MCF 10A (cell line): ENCODE measurements around the gene CCDC175. TPM values are rescaled to one million over a fixed set of nuclear protein-coding genes. Genes with fewer than 3 reads are reported as not detected.

Experiments used
- BruUV-seq: library from RNA; stranded (reverse); fragments of 400-500 nt; replicated peaks from 2 replicates; lab custom pipeline; 2021; lab: Mats Ljungman, UMichigan
- CTCF ChIA-PET: fragments of 300-600 bp; sonication (Branson Sonifier 250); formaldehyde crosslinking; extraction: SDS; loops from one replicate; lab custom pipeline; 2021; ENCODE audit warnings: antibody characterized with exemption, inconsistent platforms; lab: Yijun Ruan, JAX
- POLR2A ChIA-PET: fragments of 300-600, 350-650 bp; sonication (Branson Sonifier 250); formaldehyde crosslinking; extraction: SDS; loops from one replicate; lab custom pipeline; 2020; ENCODE audit warnings: antibody characterized with exemption, inconsistent platforms; lab: Yijun Ruan, JAX
- DNase-seq: peaks from one replicate; pipeline ENCODE4 v3.0.0-alpha.2; 2018; ENCODE audit not compliant: unreplicated experiment
- H3K27ac Mint-ChIP-seq: one replicate; pipeline ENCODE4 v1.8.0; 2022; ENCODE audit warnings: mild to moderate bottlenecking, low read depth, mixed read lengths; ENCODE audit not compliant: unreplicated experiment
- H3K27me3 Mint-ChIP-seq: one replicate; pipeline ENCODE4 v1.8.0; 2022; ENCODE audit warnings: mixed read lengths; ENCODE audit not compliant: insufficient read depth, unreplicated experiment
- H3K36me3 Mint-ChIP-seq: one replicate; pipeline ENCODE4 v1.8.0; 2022; ENCODE audit warnings: mild to moderate bottlenecking, moderate library complexity, mixed read lengths; ENCODE audit not compliant: insufficient read depth, unreplicated experiment
- H3K4me1 Mint-ChIP-seq: one replicate; pipeline ENCODE4 v1.8.0; 2022; ENCODE audit warnings: mixed read lengths; ENCODE audit not compliant: insufficient read depth, unreplicated experiment
- H3K4me3 Mint-ChIP-seq: one replicate; pipeline ENCODE4 v1.8.0; 2022; ENCODE audit warnings: mild to moderate bottlenecking, moderate library complexity, mixed read lengths; ENCODE audit not compliant: unreplicated experiment
- H3K9me3 Mint-ChIP-seq: one replicate; pipeline ENCODE4 v1.8.0; 2022; ENCODE audit warnings: mixed read lengths; ENCODE audit not compliant: unreplicated experiment
- intact Hi-C: fragments of 100-400 bp; cut with micrococcal nuclease; formaldehyde crosslinking; loops from 2 replicates; pipeline ENCODE4 v1.14.1; 2022
- total RNA-seq: library from RNA; stranded (reverse); gene quantifications from 2 replicates; pipeline ENCODE4 v1.2.3, GENCODE V29; 2022
- TF ChIP-seq, protein P1 (sequence below): fragments of 200-600 bp; IDR thresholded peaks from one replicate; pipeline ENCODE4 v1.8.0; 2022; ENCODE audit warnings: antibody characterized with exemption, mild to moderate bottlenecking; ENCODE audit not compliant: unreplicated experiment

The CCDC175 gene
- total RNA-seq, 1 experiment from 2014 or later: not detected

DNA sequence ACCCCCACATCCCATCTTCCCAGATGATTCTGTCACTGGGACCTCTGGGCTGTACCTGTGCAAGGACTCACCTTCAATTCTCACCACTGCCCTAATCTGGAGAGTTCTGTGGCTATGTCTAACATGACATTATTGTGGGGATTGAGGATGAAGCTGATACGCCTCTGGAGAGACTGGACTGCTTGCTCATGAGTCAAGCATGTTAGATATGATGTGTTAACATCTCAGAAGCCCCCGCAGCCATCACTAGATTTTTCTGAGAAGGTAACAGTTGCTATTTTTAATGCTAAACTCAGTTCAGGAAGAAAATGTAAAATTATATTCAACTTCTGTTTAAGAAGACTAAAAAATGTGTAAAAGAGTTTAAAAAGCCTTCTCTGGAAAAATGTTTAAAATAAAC lies 66.6 kb downstream of the CCDC175 start:
- Mint-ChIP-seq H3K9me3 (no peaks in the 10 kb centered on the region), H3K36me3 (peaks cover 11% of the 10 kb centered on the region), H3K27me3 (no peaks in the 10 kb centered on the region), H3K4me1 (no peaks in the 10 kb centered on the region), H3K27ac (no peak overlapping the region), H3K4me3 (no peak overlapping the region)
- POLR2A ChIA-PET: interaction anchor here (0.6 kb wide), 1 partner anchor 14 kb away, joined by 3 read pairs; no protein-coding TSS in a partner anchor
- no peak for DNase-seq
- TF ChIP-seq, protein P1, sequence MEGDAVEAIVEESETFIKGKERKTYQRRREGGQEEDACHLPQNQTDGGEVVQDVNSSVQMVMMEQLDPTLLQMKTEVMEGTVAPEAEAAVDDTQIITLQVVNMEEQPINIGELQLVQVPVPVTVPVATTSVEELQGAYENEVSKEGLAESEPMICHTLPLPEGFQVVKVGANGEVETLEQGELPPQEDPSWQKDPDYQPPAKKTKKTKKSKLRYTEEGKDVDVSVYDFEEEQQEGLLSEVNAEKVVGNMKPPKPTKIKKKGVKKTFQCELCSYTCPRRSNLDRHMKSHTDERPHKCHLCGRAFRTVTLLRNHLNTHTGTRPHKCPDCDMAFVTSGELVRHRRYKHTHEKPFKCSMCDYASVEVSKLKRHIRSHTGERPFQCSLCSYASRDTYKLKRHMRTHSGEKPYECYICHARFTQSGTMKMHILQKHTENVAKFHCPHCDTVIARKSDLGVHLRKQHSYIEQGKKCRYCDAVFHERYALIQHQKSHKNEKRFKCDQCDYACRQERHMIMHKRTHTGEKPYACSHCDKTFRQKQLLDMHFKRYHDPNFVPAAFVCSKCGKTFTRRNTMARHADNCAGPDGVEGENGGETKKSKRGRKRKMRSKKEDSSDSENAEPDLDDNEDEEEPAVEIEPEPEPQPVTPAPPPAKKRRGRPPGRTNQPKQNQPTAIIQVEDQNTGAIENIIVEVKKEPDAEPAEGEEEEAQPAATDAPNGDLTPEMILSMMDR: no peak
- BruUV-seq: no TSS peak
- intact Hi-C loops: no loop called here
- CTCF ChIA-PET: interaction anchor here (1.0 to 4.3 kb wide), 2 partner anchors 10 to 387 kb away, joined by 3 to 45 read pairs; no protein-coding TSS in a partner anchor

DNA sequence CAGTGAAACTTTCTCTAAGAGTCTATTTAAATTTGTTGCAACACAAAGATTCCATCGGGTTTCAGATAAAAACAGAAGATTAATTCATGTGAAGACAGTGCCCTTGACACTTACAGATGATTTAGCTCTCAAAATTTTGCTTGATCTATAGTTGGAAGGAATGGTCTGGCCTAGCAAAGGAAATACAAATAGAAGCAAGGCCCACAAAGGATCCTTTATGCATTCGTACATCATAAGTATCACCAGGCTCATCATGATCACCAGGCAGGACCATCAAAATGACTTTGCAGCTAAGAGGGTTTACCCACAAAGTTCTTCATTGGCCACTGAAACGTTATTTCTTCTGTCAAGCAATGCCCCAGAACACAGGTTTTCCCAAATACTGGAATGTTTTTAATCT lies 67.5 kb downstream of the CCDC175 start:
- Mint-ChIP-seq H3K4me3 (no peak overlapping the region), H3K9me3 (no peaks in the 10 kb centered on the region), H3K27ac (no peak overlapping the region), H3K4me1 (no peaks in the 10 kb centered on the region), H3K36me3 (peaks cover 10% of the 10 kb centered on the region), H3K27me3 (no peaks in the 10 kb centered on the region)
- intact Hi-C loops: loop anchor here (10.0 kb wide), 2 partner anchors 66 to 176 kb away; partner anchors contain the start of gene CCDC175
- BruUV-seq: no TSS peak
- TF ChIP-seq, protein P1: no peak
- ChIA-PET POLR2A (interaction anchor here (0.5 kb wide), 2 partner anchors 12 to 384 kb away, joined by 3 read pairs; no protein-coding TSS in a partner anchor), CTCF (interaction anchor here (0.6 to 4.3 kb wide), 3 partner anchors 82 to 392 kb away, joined by 3 to 45 read pairs (median 20); no protein-coding TSS in a partner anchor)
- DNase-seq: no peak

DNA sequence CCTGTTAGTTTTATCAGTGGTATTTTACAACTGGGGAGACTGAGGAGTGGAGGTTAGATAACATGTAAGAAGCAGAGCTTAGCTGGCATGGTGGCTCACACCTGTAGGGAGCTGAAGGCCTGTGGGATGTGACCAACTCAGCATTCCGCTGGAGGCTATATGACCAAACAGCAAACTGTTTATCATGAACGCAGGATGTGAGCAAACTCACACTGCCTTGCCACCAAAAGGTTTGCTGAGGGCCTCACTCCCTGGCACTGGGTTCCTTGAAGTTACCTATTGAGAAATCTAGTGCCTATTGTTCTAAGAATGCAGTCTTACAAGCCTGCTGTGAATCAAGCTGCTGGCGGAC lies 68.9 kb downstream of the CCDC175 start:
- CTCF ChIA-PET: interaction anchor here (0.8 to 4.3 kb wide), 16 partner anchors 10 to 479 kb away, joined by 3 to 45 read pairs (median 5); no protein-coding TSS in a partner anchor
- TF ChIP-seq, protein P1: no peak
- intact Hi-C loops: loop anchor here (1.0 to 10.0 kb wide), 5 partner anchors 67 to 677 kb away; partner anchors contain the start of gene CCDC175
- no TSS peak for BruUV-seq
- Mint-ChIP-seq H3K27me3 (no peaks in the 10 kb centered on the region), H3K4me1 (no peaks in the 10 kb centered on the region), H3K9me3 (no peaks in the 10 kb centered on the region), H3K27ac (peak overlapping the region; percentile 51), H3K36me3 (peaks cover 13% of the 10 kb centered on the region), H3K4me3 (no peak overlapping the region)
- POLR2A ChIA-PET: interaction anchor here (0.6 to 2.1 kb wide), 3 partner anchors 24 to 132 kb away, joined by 3 to 6 read pairs (median 3); partner anchors contain the start of genes JKAMP and L3HYPDH
- peak; percentile 51 for DNase-seq

DNA sequence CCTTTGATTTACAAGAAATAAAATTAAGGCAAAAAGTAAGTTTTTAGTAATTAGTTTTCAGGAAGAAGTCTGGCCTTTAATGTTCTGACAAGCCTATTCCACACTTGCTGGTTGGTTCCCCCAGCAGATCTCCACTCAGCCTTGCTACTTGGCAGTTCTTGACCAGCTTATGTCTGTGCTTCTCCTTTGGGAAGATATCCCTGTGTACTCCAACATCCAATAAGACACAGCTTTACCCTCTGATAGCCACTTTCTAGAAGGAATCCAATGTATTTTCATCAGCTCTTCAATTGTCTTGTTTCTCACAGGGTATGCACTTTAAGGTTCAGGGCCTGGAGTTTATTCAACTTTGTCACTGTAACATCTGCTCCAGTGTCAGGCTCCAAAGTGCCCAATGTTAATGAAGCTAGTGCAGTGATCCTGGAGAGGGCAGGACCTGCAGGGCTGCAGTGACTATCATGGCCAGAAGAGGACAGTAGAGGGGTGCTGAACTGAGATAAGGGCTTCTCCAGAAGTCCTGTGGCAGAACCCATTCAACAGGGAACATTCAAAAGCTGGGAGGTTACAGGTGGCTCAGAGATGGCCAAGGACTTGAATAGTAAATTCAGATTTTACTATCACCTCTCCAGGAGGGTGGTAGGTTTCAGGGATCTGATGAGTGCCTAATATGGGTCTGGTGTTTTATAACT lies 69.4 kb downstream of the CCDC175 start:
- POLR2A ChIA-PET: interaction anchor here (0.6 to 2.1 kb wide), 3 partner anchors 23 to 133 kb away, joined by 3 to 6 read pairs (median 3); partner anchors contain the start of genes JKAMP and L3HYPDH
- no TSS peak for BruUV-seq

More for the DNA sequence above, 69.4 kb downstream of the CCDC175 start:
- no peaks in the 10 kb centered on the region for H3K27me3 Mint-ChIP-seq
- H3K9me3 Mint-ChIP-seq: no peaks in the 10 kb centered on the region
- DNase-seq: peak; percentile 72
- CTCF ChIA-PET: interaction anchor here (0.6 to 4.3 kb wide), 26 partner anchors 10 to 479 kb away, joined by 3 to 45 read pairs (median 4); no protein-coding TSS in a partner anchor
- intact Hi-C loops: loop anchor here (1.0 to 10.0 kb wide), 5 partner anchors 68 to 678 kb away; partner anchors contain the start of gene CCDC175
- TF ChIP-seq, protein P1: peak; percentile 81
- no peaks in the 10 kb centered on the region for H3K4me1 Mint-ChIP-seq
- H3K27ac Mint-ChIP-seq: no peak overlapping the region
- H3K36me3 Mint-ChIP-seq: peaks cover 13% of the 10 kb centered on the region
- no peak overlapping the region for H3K4me3 Mint-ChIP-seq
